Measurements from ENCODE around the gene CRB3. TPM values are rescaled to one million over a fixed set of nuclear protein-coding genes. Genes with fewer than 3 reads are reported as not detected.
"Not testable (repeated sequence)": the region's sequence is repeated elsewhere in the genome, so short reads cannot be mapped to it uniquely, and the experiment has no call there.

Gene CRB3
- total RNA-seq, 2 experiments from 2014 or later = 1.1 TPM; not detected in 1

- CTCF ChIA-PET = interaction anchor here (1.0 kb wide), 1 partner anchor 40 kb away, joined by 3 read pairs; no protein-coding TSS in a partner anchor
- H3K36me3 Mint-ChIP-seq (ENCODE audit: low read depth) = no peaks in the 10 kb centered on the region
- H3K27me3 Mint-ChIP-seq (ENCODE audit: low read depth) = peaks cover 6% of the 10 kb centered on the region
- peak; percentile 55 for DNase-seq
- POLR2A ChIA-PET = interaction anchor here (1.3 kb wide), 1 partner anchor 21 kb away, joined by 8 read pairs; the partner anchor contains the start of gene DENND1C
- no peaks in the 10 kb centered on the region for H3K9me3 Mint-ChIP-seq (ENCODE audit: insufficient read depth)
- H3K4me3 Mint-ChIP-seq = peak within 1 kb of the TSS; percentile 70
- no peak within 1 kb of the TSS for H3K27ac Mint-ChIP-seq
- ATAC-seq = peak; percentile 72
- H3K4me1 Mint-ChIP-seq (ENCODE audit: low read depth) = peaks cover 35% of the 10 kb centered on the region
Measured at GRCh38 chr19:6501740-6502648, 37.9 kb downstream of the CRB3 start, which contains the start of gene TUBB4A. Gene TUBB4A (minus strand): TSS chr19:6502309. CDS start chr19:6502212, 97 bp downstream.

- POLR2A ChIA-PET = interaction anchor here (0.7 to 1.0 kb wide), 2 partner anchors 18 to 22 kb away, joined by 3 to 6 read pairs; partner anchors contain the start of gene DENND1C
- Mint-ChIP-seq H3K27ac (no peak overlapping the region), H3K36me3 (ENCODE audit: low read depth) (no peaks in the 10 kb centered on the region), H3K27me3 (ENCODE audit: low read depth) (peaks cover 6% of the 10 kb centered on the region), H3K4me3 (no peak overlapping the region), H3K9me3 (ENCODE audit: insufficient read depth) (no peaks in the 10 kb centered on the region), H3K4me1 (ENCODE audit: low read depth) (peaks cover 29% of the 10 kb centered on the region)
- no peak for ATAC-seq
- no peak for DNase-seq
- CTCF ChIA-PET = interaction anchor here (0.6 to 2.2 kb wide), 11 partner anchors 12 to 377 kb away, joined by 3 to 19 read pairs (median 3); partner anchors contain the start of genes DENND1C and KHSRP
Measured at GRCh38 chr19:6503407-6504201, 39.5 kb downstream of the CRB3 start.

GRCh38 chr19:6508028-6508771 is 44.1 kb downstream of the CRB3 start:
- H3K4me3 Mint-ChIP-seq; H3K9me3 Mint-ChIP-seq (ENCODE audit: insufficient read depth); ATAC-seq; H3K36me3 Mint-ChIP-seq (ENCODE audit: low read depth); POLR2A ChIA-PET; DNase-seq; H3K27ac Mint-ChIP-seq; H3K27me3 Mint-ChIP-seq (ENCODE audit: low read depth): not testable (repeated sequence)
- CTCF ChIA-PET = interaction anchor here (1.0 to 1.4 kb wide), 2 partner anchors 8 to 16 kb away, joined by 3 to 6 read pairs; no protein-coding TSS in a partner anchor
- H3K4me1 Mint-ChIP-seq (ENCODE audit: low read depth) = peaks cover 14% of the 10 kb centered on the region

- Mint-ChIP-seq H3K4me3 (no peak overlapping the region), H3K27ac (no peak overlapping the region), H3K9me3 (ENCODE audit: insufficient read depth) (no peaks in the 10 kb centered on the region), H3K4me1 (ENCODE audit: low read depth) (peaks cover 10% of the 10 kb centered on the region), H3K36me3 (ENCODE audit: low read depth) (no peaks in the 10 kb centered on the region), H3K27me3 (ENCODE audit: low read depth) (no peaks in the 10 kb centered on the region)
- ATAC-seq (no peak), DNase-seq (no peak)
- ChIA-PET POLR2A (no interaction called here), CTCF (no interaction called here)
Measured at GRCh38 chr19:6509118-6509971, 45.3 kb downstream of the CRB3 start.

- no peak for DNase-seq
- no peak overlapping the region for H3K4me3 Mint-ChIP-seq
- no peaks in the 10 kb centered on the region for H3K36me3 Mint-ChIP-seq (ENCODE audit: low read depth)
- CTCF ChIA-PET = interaction anchor here (1.5 kb wide), 1 partner anchor 30 kb away, joined by 5 read pairs; the partner anchor contains the start of gene DENND1C
- no peaks in the 10 kb centered on the region for H3K27me3 Mint-ChIP-seq (ENCODE audit: low read depth)
- H3K27ac Mint-ChIP-seq = no peak overlapping the region
- ATAC-seq = no peak
- H3K4me1 Mint-ChIP-seq (ENCODE audit: low read depth) = peaks cover 2% of the 10 kb centered on the region
- POLR2A ChIA-PET = no interaction called here
- H3K9me3 Mint-ChIP-seq (ENCODE audit: insufficient read depth) = no peaks in the 10 kb centered on the region
Measured at GRCh38 chr19:6510618-6511017, 46.5 kb downstream of the CRB3 start.

GRCh38 chr19:6514089-6514488 is 50.0 kb downstream of the CRB3 start:
- Mint-ChIP-seq H3K4me3 (no peak overlapping the region), H3K36me3 (ENCODE audit: low read depth) (no peaks in the 10 kb centered on the region), H3K27me3 (ENCODE audit: low read depth) (no peaks in the 10 kb centered on the region), H3K27ac (no peak overlapping the region), H3K4me1 (ENCODE audit: low read depth) (peaks cover 26% of the 10 kb centered on the region), H3K9me3 (ENCODE audit: insufficient read depth) (no peaks in the 10 kb centered on the region)
- ATAC-seq (no peak), DNase-seq (no peak)
- POLR2A ChIA-PET = no interaction called here
- CTCF ChIA-PET = no interaction called here

- Mint-ChIP-seq H3K27ac (no peak overlapping the region), H3K9me3 (ENCODE audit: insufficient read depth) (no peaks in the 10 kb centered on the region), H3K27me3 (ENCODE audit: low read depth) (no peaks in the 10 kb centered on the region), H3K36me3 (ENCODE audit: low read depth) (no peaks in the 10 kb centered on the region), H3K4me1 (ENCODE audit: low read depth) (peaks cover 32% of the 10 kb centered on the region), H3K4me3 (peak overlapping the region; percentile 26)
- no peak for ATAC-seq
- DNase-seq = no peak
- CTCF ChIA-PET = interaction anchor here (0.8 kb wide), 1 partner anchor 116 kb away, joined by 3 read pairs; no protein-coding TSS in a partner anchor
- POLR2A ChIA-PET = no interaction called here
Measured at GRCh38 chr19:6514926-6515544, 51.0 kb downstream of the CRB3 start.

GRCh38 chr19:6516018-6516658 is 52.1 kb downstream of the CRB3 start:
- ChIA-PET CTCF (interaction anchor here (0.7 to 3.3 kb wide), 33 partner anchors 8 to 351 kb away, joined by 3 to 29 read pairs (median 5); partner anchors contain the start of genes DENND1C, KHSRP, TNFSF14 and VAV1), POLR2A (interaction anchor here (0.7 to 2.0 kb wide), 3 partner anchors 35 to 347 kb away, joined by 3 to 7 read pairs (median 5); partner anchors contain the start of genes DENND1C and GPR108)
- peak overlapping the region; percentile 93 for H3K4me3 Mint-ChIP-seq
- ATAC-seq = peak; percentile 68
- no peaks in the 10 kb centered on the region for H3K9me3 Mint-ChIP-seq (ENCODE audit: insufficient read depth)
- H3K27me3 Mint-ChIP-seq (ENCODE audit: low read depth) = no peaks in the 10 kb centered on the region
- peaks cover 33% of the 10 kb centered on the region for H3K4me1 Mint-ChIP-seq (ENCODE audit: low read depth)
- peak; percentile 87 for DNase-seq
- no peaks in the 10 kb centered on the region for H3K36me3 Mint-ChIP-seq (ENCODE audit: low read depth)
- peak overlapping the region; percentile 93 for H3K27ac Mint-ChIP-seq
